Endothelial cell of umbilical vein (primary cell): ENCODE data around the gene GJB3.
"Not testable (repeated sequence)": the region's sequence is repeated elsewhere in the genome, so short reads cannot be mapped to it uniquely, and the experiment has no call there.

Source experiments
- CTCF ChIP-seq, 2 donors: IDR thresholded peaks; 1 replicate in 1 of 2; 2 replicates in 1 of 2; pipeline ENCODE4 v1.5.1; 2011; ENCODE audit warnings: low read length in 2 of 2, mild to moderate bottlenecking in 2 of 2, moderate library complexity in 2 of 2, control low read depth in 1 of 2, inconsistent platforms in 1 of 2, low read depth in 1 of 2; ENCODE audit not compliant: insufficient read depth in 1 of 2; ENCODE audit errors: extremely low read depth in 1 of 2
- EZH2 ChIP-seq: IDR thresholded peaks from 2 replicates; pipeline ENCODE4 v1.6.1; 2012; ENCODE audit warnings: borderline replicate concordance, low read depth, mild to moderate bottlenecking, moderate library complexity, low read length, inconsistent platforms; ENCODE audit not compliant: severe bottlenecking
- FOS ChIP-seq: IDR thresholded peaks from 2 replicates; pipeline ENCODE4 v1.6.1; 2011; ENCODE audit warnings: mild to moderate bottlenecking, low read length, moderate library complexity, borderline replicate concordance; ENCODE audit not compliant: insufficient read depth
- GATA2 ChIP-seq: IDR thresholded peaks from 2 replicates; pipeline ENCODE4 v1.7.0; 2011; ENCODE audit warnings: low read depth, mild to moderate bottlenecking, moderate library complexity, mixed read lengths, low read length; ENCODE audit not compliant: insufficient read length, insufficient read depth
- POLR2A ChIP-seq: IDR thresholded peaks from 2 replicates; pipeline ENCODE4 v1.6.1; 2012; ENCODE audit warnings: low read depth, mild to moderate bottlenecking, control low read depth, low read length
- POLR2AphosphoS5 ChIP-seq: IDR thresholded peaks from 2 replicates; pipeline ENCODE4 v1.6.1; 2012; ENCODE audit warnings: low read depth, mild to moderate bottlenecking, control low read depth, low read length, moderate library complexity; ENCODE audit not compliant: insufficient read depth

- not testable (repeated sequence) for TF ChIP-seq EZH2; CTCF (IDR thresholded peaks at IDR 0.05; ENCODE audit: extremely low read depth in 1 of 2, insufficient read depth in 1 of 2, low read depth in 1 of 2, low read length in 2 of 2); POLR2A; POLR2AphosphoS5; GATA2; FOS
These were observed 37.8 kb downstream of the GJB3 start for GRCh38 chr1:34818862-34819261.
